ENCODE results near the gene MXD4. TPM values are rescaled to one million over a fixed set of nuclear protein-coding genes. Genes with fewer than 3 reads are reported as not detected.

MXD4 gene
- total and polyA plus RNA-seq, 2 experiments from 2014 or later: 6.9 to 19.9 TPM

- no peaks in the 10 kb centered on the region for H3K9me3 Mint-ChIP-seq
- no peak overlapping the region; the same call in 2 of the 3 replicates for H3K4me3 Mint-ChIP-seq
- H3K36me3 Mint-ChIP-seq (ENCODE audit: low read depth): no peaks in the 10 kb centered on the region
- TF ChIP-seq CTCF (conservative IDR thresholded peaks at IDR 0.05; ENCODE audit: low read depth in 2 of 2) (peak; percentile 94 to 97), STAT1 (IDR thresholded peaks at IDR 0.05; ENCODE audit: unreplicated experiment) (no peak)
- Histone ChIP-seq H3K9me2 (ENCODE audit: insufficient read depth) (peaks cover 3% of the 10 kb centered on the region; the same call in 1 of the 2 replicates), H3F3A (replicated peaks; ENCODE audit: low read depth) (peaks cover 6% of the 10 kb centered on the region), H3K4me3 (peak overlapping the region; percentile 42), H3K79me2 (replicated peaks; ENCODE audit: insufficient read depth) (no peaks in the 10 kb centered on the region), H3K27me3 (ENCODE audit: insufficient read depth) (no peaks in the 10 kb centered on the region), H2AFZ (no peak overlapping the region), H3K36me3 (ENCODE audit: insufficient read depth) (no peaks in the 10 kb centered on the region), H3K4me2 (peak overlapping the region; percentile 75), H3K27ac (ENCODE audit: low read depth) (peak overlapping the region; percentile 2), H3K4me1 (ENCODE audit: insufficient read depth) (peaks cover 40% of the 10 kb centered on the region), H4K20me1 (replicated peaks; ENCODE audit: insufficient read depth) (no peaks in the 10 kb centered on the region)
- peak; percentile 91 for DNase-seq (ENCODE audit: low spot score)
- H3K27me3 Mint-ChIP-seq (ENCODE audit: insufficient read depth, low read depth, poor library complexity): peaks cover 5% of the 10 kb centered on the region
- peak; percentile 80 for ATAC-seq
- no peak overlapping the region for H3K27ac Mint-ChIP-seq
- peaks cover 50% of the 10 kb centered on the region for H3K4me1 Mint-ChIP-seq
These were observed 41.8 kb downstream of the MXD4 start for GRCh38 chr4:2220016-2220630.

- H3K4me1 Mint-ChIP-seq: peaks cover 56% of the 10 kb centered on the region
- H3K27ac Mint-ChIP-seq: no peak overlapping the region
- no peaks in the 10 kb centered on the region for H3K9me3 Mint-ChIP-seq
- no peak for TF ChIP-seq EZH2 (IDR thresholded peaks at IDR 0.05; ENCODE audit: low read depth, unreplicated experiment)
- no peak for TF ChIP-seq POLR2AphosphoS5 (IDR thresholded peaks at IDR 0.05; ENCODE audit: low read depth)
- no peak for TF ChIP-seq STAT1 (IDR thresholded peaks at IDR 0.05; ENCODE audit: unreplicated experiment)
- no peak for TF ChIP-seq ZNF331 (CRISPR knock-in tag; IDR thresholded peaks at IDR 0.05; ENCODE audit: low read depth)
- TF ChIP-seq ETS1 (IDR thresholded peaks at IDR 0.05): no peak
- no peak for TF ChIP-seq CREB1 (CRISPR knock-in tag; IDR thresholded peaks at IDR 0.05; ENCODE audit: low read depth)
- no peak for TF ChIP-seq CTCF (conservative IDR thresholded peaks at IDR 0.05; ENCODE audit: low read depth in 2 of 2)
- no peak for TF ChIP-seq NANOG (IDR thresholded peaks at IDR 0.05; ENCODE audit: borderline replicate concordance)
- TF ChIP-seq ZNF462 (CRISPR knock-in tag; IDR thresholded peaks at IDR 0.05): no peak
These were observed 42.6 kb downstream of the MXD4 start for GRCh38 chr4:2219233-2219760.

More at GRCh38 chr4:2219233-2219760, 42.6 kb downstream of the MXD4 start:
- Mint-ChIP-seq H3K36me3 (ENCODE audit: low read depth) (no peaks in the 10 kb centered on the region), H3K27me3 (ENCODE audit: insufficient read depth, low read depth, poor library complexity) (peaks cover 5% of the 10 kb centered on the region), H3K4me3 (no peak overlapping the region)
- H3K4me1 ChIP-seq (ENCODE audit: insufficient read depth): peaks cover 43% of the 10 kb centered on the region
- H3K4me3 ChIP-seq: no peak overlapping the region
- H3K9me2 ChIP-seq (ENCODE audit: insufficient read depth): peaks cover 3% of the 10 kb centered on the region; the same call in 1 of the 2 replicates
- peaks cover 6% of the 10 kb centered on the region for H3F3A ChIP-seq (replicated peaks; ENCODE audit: low read depth)
- no peaks in the 10 kb centered on the region for H3K27me3 ChIP-seq (ENCODE audit: insufficient read depth)
- H4K20me1 ChIP-seq (replicated peaks; ENCODE audit: insufficient read depth): no peaks in the 10 kb centered on the region
- no peak for ATAC-seq
- H3K36me3 ChIP-seq (ENCODE audit: insufficient read depth): no peaks in the 10 kb centered on the region
- H2AFZ ChIP-seq: no peak overlapping the region
- no peak overlapping the region; the same call in 1 of the 2 replicates for H3K4me2 ChIP-seq
- no peak for DNase-seq (ENCODE audit: low spot score)
- no peak overlapping the region for H3K27ac ChIP-seq (ENCODE audit: low read depth)
- H3K79me2 ChIP-seq (replicated peaks; ENCODE audit: insufficient read depth): no peaks in the 10 kb centered on the region
